HG03280 (cell line): ENCODE results near the gene DRC7.

Experiments
- ATAC-seq: cut with Tn5 transposase; IDR thresholded peaks from one replicate; pipeline ENCODE4 v1.9.1; 2021; ENCODE audit warnings: mild to moderate bottlenecking, moderate library complexity; ENCODE audit not compliant: unreplicated experiment

Gene DRC7

DNA sequence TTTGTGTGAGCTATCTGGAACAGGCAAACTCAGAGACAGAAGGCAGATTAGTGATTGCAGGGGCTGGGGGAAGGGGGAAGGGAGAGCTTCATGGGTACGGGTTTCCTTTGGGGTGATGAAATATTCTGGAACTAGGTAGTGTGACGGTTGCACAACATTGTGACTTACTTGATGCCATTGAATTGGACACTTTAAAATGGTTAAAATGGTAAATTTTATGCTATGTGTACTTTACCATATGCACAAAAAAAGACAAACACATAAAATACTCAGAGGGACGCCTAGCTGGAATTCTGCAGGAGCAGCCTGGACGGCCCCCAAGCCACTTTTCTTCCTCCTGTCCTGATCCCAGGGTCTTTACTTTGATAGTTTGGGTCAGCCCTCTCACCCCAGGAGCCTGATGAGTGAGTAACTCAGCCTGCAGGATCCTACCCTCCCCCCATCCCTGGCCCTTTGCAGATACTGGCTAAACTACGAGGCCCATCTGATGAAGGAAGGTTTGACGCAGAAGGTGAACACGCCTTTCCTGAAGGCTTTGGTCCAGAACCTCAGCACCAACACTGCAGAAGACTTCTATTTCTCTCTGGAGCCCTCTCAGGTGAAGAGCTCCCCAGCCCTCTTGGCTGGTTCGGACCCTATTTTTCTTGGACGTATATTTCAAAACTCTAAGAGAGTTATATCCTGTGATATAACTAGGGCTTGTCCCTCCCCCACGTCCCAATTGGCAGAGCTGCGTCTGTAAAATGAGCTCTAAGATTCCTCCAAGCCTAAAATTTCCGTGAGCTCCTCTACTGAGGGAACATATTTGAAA is 18.7 kb upstream of the DRC7 start:
- no peak for ATAC-seq

DNA sequence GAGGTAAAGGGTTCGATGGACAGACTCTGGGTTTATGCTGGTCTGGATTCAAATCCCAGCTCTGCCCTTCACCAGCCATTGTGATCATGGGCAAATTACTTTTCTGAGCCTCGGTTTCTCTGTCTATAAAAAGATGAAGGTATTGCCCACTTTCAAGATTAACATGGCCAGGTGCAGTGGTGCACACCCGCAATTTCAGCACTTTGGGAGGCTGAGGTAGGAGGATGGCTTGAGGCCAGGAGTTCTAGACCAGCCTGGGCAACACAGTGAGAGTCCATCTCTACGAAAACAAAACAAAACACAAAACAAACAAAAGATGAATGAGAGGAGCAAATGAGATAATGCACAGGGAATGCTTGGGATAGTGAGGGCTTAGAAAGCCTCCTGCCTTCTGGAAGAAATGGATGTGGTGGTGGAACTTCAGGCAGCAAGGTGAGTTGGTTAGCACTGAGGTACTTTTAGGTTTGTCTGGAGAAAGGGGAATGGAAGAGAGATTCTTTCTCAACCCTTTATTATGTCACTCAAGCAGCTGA is 18.0 kb upstream of the DRC7 start:
- no peak for ATAC-seq

DNA sequence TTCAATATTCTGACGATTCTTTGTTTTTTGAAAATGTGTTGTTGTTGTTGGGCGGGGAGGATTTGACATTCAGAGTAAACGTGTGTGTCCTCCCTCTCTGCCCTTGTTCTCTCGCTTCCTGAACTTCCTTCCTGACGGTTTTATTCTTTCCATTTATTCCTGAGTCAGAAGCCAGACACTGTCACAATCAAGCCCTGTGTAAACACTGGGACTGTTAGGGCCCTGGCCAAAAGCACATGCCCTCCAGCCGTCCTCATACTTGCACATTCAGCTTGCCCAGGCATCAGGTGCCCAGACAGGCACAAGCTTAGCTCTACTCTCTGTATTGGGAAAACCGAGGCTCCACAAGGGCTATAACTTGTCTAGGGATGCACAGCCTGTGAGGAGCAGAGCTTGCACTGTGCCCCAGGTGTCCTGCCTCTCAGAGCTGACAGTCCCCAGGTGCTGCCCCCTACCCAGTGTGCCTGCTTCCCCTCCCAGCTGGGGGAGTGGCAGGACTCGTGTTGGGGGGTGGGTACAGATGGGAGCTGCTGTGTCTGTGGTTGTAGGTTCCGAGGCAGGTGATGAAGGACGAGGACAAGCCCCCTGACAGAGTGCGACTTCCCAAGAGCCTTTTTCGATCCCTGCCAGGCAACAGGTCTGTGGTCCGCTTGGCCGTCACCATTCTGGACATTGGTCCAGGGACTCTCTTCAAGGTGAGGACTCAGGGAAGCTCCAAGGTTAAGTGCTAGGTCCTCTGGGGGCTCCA is 16.8 kb upstream of the DRC7 start:
- ATAC-seq: no peak

DNA sequence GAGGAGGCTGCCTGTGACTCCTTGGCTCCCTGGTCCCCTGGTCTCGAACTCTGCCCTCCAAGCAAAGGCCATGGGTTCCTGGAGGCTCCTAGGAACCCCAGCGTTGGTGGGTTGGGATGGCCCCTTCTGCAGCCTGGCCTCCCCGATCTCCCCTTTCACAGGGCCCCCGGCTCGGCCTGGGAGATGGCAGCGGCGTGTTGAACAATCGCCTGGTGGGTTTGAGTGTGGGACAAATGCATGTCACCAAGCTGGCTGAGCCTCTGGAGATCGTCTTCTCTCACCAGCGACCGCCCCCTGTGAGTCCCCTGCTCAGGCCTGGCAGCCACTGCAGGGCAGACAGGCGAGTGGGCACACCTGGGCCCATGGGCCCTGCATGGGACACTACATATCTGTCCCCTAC is 15.6 kb upstream of the DRC7 start:
- ATAC-seq: no peak

DNA sequence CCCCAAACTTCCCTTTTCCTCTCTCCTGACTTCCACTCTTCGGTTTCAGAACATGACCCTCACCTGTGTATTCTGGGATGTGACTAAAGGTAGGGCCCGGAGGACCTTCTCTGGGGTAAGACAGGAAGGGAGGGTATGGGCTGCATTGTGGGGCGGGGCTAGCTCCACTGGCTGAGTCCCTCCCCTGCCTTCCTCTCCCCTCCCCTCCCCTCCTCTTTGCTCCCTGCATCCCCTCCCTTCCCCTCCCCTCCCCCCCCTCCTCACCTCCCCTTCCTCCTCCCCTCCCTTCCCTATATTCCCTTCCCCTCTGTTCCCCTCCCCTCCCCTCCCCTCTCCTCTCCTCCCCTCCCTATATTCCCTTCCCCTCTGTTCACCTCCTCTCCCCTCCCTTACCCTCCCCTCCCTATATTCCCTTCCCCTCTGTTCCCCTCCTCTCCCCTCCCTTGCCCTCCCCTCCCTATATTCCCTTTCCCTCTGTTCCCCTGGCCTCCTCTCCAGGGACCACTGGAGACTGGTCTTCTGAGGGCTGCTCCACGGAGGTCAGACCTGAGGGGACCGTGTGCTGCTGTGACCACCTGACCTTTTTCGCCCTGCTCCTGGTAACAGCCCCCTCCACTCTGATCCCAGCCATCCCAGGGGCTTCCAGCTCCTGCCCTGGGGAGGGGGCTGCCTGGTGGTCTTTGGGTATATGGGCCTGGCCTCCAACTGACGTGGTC is 14.7 kb upstream of the DRC7 start:
- no peak for ATAC-seq

DNA sequence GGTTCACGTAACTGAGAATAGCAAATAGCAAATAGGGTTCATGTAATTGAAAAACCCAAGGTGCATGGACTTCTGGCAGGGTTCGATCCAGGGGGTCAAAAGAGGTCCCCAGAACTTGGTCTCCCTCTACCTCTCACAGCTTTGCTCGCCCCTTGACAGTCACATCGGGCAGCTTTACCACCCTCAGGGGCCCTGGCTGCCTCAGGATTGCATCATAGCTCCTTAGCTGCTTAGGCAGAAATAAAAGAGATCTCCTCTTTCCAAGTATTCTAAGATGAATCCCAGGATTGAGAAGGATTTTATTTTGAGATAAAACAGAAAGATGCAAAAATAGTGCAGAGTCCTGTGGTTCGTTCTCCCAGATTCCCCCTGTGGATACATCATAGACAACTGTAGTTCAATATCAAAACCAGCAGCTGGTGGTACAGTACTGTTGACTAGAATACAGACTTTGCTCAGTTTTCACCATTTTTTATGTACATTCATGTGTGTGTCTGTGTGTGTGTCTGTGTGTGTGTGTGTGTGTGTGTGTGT is 13.7 kb upstream of the DRC7 start:
- ATAC-seq: no peak

DNA sequence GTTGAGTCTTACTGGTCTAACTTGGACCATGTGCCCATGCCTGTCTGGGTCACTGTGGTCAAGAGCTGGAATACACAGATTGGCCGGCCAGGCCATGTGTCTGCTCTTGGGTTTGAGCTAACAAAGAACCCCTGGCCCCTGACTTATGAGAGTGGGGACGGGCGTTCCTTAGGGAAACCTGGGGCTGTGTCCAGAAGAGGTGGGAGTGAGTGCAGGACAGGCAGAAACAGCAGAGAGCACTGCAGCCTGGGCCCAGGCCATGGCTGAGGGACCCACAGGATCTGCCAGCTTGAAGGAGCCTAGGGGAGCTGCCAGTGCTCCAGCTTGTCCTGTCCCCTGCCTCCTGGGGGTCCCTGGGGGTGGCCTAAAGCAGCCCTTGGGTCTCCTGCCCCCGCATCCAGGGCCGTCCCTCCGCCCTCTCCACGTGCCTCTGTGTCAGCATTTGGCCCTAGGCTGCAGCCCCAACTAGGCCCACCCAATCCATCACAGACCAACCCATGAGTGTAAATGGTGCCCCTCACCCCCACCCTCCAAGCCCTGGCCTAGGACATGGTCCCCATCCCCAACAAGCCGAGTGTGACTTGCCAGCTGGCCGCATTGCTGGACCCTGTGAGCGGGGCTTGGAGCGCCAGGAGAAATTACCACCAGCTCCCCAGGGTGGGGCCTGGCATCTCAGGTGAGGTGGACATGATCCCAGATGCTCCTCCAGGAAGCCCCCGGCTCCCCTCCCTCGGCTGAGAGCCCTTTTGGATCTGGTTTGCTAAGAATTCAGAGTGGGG is 12.5 kb upstream of the DRC7 start:
- no peak for ATAC-seq

DNA sequence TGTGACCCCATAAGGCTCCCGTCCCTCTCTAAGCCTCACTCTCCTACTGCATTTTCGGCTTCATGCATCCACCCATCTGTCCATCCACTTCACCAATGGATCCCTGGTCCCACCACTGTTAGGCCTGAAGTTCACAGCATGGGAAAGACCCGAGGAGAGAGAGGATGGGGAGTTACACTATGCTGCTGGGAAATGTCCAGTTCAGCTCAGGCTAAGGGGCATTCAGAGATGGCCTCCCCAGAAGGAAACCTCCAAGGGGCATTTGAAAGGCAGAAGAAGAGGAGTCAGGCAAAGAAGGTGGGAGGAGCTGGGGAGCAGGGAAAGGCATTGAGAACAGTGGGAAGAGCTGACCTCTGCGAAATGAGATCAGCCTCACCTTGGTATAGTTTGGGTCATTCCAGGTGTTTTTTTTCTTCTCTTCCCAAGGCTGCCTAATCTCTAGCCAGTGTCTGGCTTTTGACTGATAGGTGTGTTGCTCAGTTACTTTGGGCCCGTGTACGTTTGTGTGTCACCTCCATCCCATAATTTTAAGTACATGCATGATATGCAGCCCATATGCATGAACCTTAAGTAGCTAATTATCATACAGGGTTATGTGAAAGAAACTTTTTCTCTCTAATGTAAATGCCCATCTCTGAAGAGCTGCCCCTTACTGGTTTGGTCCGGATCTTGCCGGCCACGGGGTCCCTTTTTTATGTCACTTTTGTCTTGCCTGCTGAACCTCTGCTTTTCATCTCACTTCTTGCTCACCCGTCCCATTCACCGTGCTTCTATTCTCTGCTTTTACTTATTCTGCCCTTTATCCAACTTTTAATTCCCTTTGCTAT is 11.6 kb upstream of the DRC7 start:
- no peak for ATAC-seq

DNA sequence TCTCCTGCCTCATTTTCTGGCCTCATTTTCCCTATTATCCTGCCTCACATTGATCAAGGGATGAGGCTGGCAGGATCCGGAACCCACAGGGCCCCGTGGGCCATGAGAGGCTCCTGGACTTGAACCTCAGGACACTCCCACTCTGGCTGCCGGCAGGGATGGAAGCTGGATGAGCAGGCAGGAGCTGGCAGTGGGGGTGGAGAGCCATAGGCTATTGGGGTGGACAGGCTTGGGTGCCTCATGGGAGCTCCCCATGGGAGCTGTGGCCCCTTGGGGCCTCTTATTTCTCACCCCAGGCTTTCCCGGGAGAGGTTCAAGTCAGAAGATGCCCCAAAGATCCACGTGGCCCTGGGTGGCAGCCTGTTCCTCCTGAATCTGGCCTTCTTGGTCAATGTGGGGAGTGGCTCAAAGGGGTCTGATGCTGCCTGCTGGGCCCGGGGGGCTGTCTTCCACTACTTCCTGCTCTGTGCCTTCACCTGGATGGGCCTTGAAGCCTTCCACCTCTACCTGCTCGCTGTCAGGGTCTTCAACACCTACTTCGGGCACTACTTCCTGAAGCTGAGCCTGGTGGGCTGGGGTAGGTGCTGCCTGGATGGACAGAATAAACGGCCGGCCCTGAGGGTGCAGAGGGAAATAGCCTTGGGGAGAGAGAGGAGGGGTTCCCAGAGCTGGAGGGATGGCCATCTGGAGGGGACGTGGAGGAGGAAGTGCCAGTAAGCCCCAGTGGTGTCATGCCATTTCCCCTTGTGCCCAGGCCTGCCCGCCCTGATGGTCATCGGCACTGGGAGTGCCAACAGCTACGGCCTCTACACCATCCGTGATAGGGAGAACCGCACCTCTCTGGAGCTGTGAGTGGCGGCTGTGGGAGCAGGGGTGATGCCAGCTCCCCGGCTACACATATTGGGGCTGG is 10.7 kb upstream of the DRC7 start:
- ATAC-seq: no peak

DNA sequence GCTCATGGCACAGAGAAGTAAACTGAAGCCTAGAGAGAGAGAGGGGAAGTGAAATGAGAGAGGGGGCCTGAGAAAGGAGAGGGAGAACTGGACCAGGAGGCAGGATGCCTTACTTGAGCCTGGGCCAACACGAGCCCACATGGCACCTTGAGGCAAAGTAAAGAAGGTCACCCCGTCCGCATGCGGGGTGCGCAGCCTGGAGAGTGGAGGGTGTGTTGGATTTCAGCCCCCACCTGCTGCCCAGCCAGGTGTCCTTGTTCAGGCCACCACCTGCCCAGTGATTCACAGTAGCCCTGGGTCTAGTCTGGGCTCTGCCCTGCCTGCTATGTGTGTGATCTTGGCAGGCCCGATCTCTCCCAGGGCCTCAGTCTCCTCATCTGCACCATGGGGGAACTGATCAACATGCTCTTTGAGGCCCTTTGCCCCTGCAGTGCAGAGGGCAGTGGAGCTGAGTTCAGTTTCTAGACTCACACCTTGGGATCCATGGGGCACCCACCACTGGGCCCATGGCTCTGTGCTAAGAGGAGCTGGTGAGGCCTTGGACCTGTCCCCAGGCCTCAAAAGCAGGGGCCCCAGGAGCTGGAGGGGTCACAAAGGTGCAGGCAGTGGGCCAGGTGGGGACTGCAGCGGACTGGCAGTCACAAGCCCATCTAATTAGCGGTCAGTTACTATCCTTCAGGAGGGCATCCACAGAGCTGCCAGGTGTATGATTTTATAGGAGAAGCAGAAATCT is 9.8 kb upstream of the DRC7 start:
- no peak for ATAC-seq

DNA sequence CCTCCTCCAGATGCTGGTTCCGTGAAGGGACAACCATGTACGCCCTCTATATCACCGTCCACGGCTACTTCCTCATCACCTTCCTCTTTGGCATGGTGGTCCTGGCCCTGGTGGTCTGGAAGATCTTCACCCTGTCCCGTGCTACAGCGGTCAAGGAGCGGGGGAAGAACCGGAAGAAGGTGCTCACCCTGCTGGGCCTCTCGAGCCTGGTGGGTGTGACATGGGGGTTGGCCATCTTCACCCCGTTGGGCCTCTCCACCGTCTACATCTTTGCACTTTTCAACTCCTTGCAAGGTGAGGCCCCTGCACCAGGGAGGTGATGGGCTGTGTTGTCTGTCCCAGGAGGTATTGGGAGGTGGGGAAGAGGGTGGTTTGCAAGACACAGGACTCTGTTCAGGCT is 9.0 kb upstream of the DRC7 start:
- no peak for ATAC-seq

DNA sequence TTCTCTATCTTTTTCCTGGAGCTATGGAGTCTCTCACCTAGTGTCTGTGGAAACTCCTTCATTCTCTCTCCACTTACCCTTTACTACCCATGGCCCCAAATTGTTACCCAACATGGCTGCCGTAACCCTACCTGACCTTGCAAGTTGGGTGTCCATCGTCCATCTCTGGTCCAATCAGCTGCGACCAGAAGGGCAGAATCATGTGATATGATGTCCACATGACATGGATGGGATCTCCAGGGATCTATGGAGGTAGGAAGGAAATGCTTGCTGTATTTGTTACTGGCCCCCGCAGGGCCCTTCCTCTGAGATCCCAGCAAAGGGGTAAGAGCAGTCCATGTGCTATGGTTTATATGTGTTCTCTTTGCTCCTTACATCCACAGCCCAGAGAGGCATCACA is 8.0 kb upstream of the DRC7 start:
- ATAC-seq: no peak

DNA sequence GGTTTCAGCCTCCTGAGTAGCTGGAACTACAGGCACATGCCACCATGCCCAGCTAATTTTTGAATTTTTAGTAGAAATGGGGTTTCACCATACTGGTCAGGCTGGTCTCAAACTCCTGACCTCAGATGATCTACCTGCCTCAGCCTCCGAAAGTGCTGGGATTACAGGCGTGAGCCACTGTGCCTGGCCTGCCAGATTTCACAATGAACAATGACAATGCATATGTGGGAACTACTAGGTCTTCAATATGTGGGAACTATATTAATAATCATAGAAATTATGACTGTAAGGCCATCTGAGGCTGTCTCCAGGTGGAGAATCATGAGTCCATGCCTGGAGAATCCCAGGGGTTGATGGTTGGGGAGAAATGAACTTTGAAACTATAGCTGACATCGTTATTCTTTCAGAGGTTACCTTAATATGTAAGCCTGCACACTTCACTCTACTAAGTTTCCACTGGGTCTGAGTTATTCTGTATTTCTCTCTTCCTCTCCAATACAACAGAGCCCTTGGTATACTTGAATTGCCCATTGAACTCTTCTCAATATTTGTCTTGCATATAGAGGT is 7.2 kb upstream of the DRC7 start:
- ATAC-seq: no peak

DNA sequence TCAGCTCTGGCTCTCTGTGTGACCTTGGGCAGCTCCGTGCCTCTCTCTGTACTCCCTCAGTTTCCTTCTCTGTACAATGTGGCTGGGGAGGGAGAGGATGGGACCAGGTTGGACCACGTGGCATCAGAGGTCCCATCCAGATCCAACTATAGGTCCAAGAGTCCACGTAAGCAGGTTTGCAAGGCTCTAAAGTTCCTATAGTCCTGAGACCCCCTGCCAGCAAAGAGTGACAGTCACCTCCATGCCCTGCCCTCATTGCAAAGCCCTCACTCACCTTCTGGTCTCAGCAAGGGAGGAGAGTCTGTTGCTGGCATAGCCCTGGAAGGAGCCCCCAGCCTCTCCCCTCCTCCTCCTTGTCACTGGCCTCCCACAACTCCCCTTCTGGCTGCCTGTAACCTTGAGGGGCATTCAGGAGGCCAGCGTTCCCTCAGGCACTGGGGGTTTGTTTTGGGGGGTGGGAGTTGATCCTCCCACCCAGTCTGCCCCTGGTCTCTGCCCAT is 6.1 kb upstream of the DRC7 start:
- ATAC-seq: no peak

DNA sequence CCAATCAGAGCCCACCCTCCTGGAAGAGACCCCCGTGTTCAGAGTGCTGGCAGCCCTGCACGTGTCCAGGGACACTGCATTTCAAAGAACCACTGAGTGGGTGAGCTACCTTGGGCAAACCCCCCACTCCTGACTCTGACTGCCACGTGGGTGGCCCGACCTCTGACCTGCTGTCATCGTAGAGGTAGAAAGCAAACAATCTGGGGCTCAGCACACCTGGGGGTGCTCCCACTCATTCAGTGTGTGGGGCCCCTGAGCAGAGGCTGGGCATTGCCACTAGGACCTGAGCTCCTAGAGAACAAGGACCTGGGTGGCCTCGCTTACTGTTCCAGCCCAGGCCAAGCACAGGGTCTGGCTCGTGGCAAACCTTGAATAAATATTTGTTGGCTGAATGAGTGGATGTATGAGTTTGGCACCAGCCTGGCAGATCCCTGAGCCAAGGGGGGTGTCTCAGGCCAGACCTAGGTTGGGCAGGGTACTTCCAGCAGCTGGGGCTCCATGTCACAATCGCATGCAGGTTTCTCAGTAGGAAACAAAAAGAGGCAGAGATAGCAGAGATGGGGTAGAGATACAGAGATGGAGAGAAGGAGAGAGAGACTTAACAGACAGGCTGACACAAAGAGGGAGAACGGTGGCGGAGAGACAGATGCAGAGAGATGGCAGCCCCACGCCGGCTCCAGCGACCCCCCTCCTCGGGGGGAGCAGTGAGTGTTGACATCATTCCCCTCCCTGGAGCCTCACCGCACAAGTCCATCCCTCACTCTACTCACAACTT is 5.4 kb upstream of the DRC7 start:
- ATAC-seq: no peak

DNA sequence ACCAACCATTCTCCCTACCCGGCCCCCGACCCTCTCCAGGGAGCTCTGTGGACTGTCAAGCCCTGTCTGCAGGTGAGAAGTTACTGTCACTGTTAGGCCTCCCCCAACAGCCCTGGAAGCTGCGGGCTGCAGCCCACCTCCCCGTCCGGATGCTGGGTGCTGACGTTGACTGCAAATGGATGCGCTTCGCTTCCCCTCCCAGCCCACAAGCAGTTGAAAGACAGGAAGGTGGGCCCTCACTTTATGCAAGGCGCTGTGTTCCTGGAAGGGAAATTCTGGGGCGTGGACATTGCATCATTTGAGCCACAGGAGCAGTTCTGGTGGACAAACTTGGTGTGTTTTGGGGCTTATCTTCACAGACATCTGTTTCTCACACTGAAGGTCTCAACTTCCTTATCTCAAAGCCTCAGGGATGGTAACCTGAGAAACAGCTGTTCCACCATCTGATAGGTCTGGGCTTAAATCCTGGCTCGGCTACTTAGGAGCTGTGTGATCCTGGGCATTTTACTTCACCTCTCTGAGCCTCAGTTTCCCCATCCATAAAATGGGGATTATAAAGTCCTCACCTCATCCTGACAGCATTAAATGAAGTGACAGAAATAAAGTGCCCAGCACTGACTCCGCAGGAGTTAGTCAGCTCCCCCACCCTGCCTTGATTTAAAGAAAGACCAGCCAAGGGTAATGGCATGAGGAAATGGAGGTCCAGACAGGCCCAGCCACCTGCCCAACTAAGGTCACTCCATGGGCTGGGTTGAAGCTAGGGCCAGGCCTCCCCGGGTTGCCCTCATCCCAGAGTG is 4.6 kb upstream of the DRC7 start:
- no peak for ATAC-seq
